ENCODE measurements around the gene LRP6. TPM values are rescaled to one million over a fixed set of nuclear protein-coding genes. Genes with fewer than 3 reads are reported as not detected.

Gene LRP6
- total RNA-seq, 1 donor from 2014 or later, result 40.9 TPM

DNA sequence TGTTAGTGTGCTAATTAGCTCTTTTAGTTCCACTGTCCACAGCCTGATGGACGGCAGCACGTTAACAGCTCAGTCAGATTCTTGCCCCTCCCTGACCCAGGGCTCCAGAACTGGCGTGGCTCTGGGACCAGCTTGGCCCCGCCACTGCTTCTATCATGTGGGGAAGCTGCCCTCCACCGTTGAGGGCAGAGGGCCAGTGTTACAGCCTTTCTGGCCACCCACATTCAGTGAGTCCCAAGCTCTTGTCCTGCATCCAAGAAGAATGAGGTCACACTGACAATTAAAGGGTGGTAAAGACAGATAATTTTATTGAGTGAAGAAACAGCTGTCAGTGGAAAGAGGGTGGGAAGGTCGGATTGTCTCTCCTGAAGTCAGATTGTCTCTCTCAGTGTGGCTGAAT lies 159.2 kb downstream of the LRP6 start:
- no peaks in the 10 kb centered on the region for H3K79me2 ChIP-seq (ENCODE audit: insufficient read depth, low read length)
- no peak overlapping the region for H3K4me3 Mint-ChIP-seq (ENCODE audit: unreplicated experiment)
- H3K27ac ChIP-seq (ENCODE audit: low read depth, low read length), result no peak overlapping the region
- H3K4me3 ChIP-seq (ENCODE audit: insufficient read depth, low read depth, low read length), result no peak overlapping the region
- H3K36me3 ChIP-seq (ENCODE audit: insufficient read depth, low read length), result no peaks in the 10 kb centered on the region
- H3K4me1 Mint-ChIP-seq (ENCODE audit: low read depth, unreplicated experiment), result no peaks in the 10 kb centered on the region
- TF ChIP-seq EZH2 (IDR thresholded peaks at IDR 0.05; ENCODE audit: insufficient read depth, low read length), result no peak
- TF ChIP-seq, protein P1, sequence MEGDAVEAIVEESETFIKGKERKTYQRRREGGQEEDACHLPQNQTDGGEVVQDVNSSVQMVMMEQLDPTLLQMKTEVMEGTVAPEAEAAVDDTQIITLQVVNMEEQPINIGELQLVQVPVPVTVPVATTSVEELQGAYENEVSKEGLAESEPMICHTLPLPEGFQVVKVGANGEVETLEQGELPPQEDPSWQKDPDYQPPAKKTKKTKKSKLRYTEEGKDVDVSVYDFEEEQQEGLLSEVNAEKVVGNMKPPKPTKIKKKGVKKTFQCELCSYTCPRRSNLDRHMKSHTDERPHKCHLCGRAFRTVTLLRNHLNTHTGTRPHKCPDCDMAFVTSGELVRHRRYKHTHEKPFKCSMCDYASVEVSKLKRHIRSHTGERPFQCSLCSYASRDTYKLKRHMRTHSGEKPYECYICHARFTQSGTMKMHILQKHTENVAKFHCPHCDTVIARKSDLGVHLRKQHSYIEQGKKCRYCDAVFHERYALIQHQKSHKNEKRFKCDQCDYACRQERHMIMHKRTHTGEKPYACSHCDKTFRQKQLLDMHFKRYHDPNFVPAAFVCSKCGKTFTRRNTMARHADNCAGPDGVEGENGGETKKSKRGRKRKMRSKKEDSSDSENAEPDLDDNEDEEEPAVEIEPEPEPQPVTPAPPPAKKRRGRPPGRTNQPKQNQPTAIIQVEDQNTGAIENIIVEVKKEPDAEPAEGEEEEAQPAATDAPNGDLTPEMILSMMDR (IDR thresholded peaks at IDR 0.05; ENCODE audit: insufficient read depth, low read depth, low read length), result no peak
- peaks cover 36% of the 10 kb centered on the region for H3K36me3 Mint-ChIP-seq (ENCODE audit: low read depth, unreplicated experiment)
- no peak overlapping the region for H3K4me2 ChIP-seq (ENCODE audit: low read length)
- no peak overlapping the region for H2AFZ ChIP-seq (ENCODE audit: low read depth, low read length)
- H4K20me1 ChIP-seq (ENCODE audit: insufficient read depth, low read length), result no peaks in the 10 kb centered on the region
- no peak for DNase-seq (ENCODE audit: low read depth)
- H3K9me3 Mint-ChIP-seq (ENCODE audit: unreplicated experiment), result peaks cover 11% of the 10 kb centered on the region
- H3K4me1 ChIP-seq (ENCODE audit: insufficient read depth, low read length), result no peaks in the 10 kb centered on the region
- no peak overlapping the region for H3K9ac ChIP-seq (ENCODE audit: low read length)
- no peak overlapping the region for H3K27ac Mint-ChIP-seq (ENCODE audit: unreplicated experiment)
- H3K9me3 ChIP-seq (ENCODE audit: insufficient read depth, low read depth, low read length), result peaks cover 4% of the 10 kb centered on the region
- no peaks in the 10 kb centered on the region for H3K27me3 Mint-ChIP-seq (ENCODE audit: low read depth, unreplicated experiment)
- FAIRE-seq, result no peak
- no peaks in the 10 kb centered on the region for H3K27me3 ChIP-seq (ENCODE audit: insufficient read depth, low read length)

DNA sequence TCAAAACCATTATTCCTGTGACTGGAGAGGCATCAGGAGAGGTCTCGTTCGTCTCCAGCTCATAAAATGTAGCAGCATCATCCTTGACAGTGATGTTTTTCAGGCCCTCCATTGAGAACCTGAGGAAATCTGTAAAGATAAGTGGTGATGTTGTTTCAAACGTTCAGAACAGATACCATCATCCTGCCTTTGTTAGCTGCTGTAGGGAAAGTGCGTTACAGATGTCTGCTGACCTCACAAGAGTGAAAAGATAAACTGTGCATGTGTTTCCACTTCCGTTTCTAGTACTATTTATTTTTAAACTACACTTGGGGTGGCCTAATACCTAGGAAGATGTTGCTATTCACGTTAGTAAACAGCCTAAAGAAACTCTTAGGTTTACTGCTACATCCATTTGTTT lies 167.7 kb downstream of the LRP6 start:
- H2AFZ ChIP-seq (ENCODE audit: low read depth, low read length), result no peak overlapping the region
- no peak overlapping the region for H3K27ac ChIP-seq (ENCODE audit: low read depth, low read length)
- no peak overlapping the region for H3K4me3 ChIP-seq (ENCODE audit: insufficient read depth, low read depth, low read length)
- no peak for TF ChIP-seq EZH2 (IDR thresholded peaks at IDR 0.05; ENCODE audit: insufficient read depth, low read length)
- TF ChIP-seq, protein P1 (IDR thresholded peaks at IDR 0.05; ENCODE audit: insufficient read depth, low read depth, low read length), result no peak
- H3K4me1 ChIP-seq (ENCODE audit: insufficient read depth, low read length), result peaks cover 10% of the 10 kb centered on the region
- no peaks in the 10 kb centered on the region for H3K36me3 ChIP-seq (ENCODE audit: insufficient read depth, low read length)
- Mint-ChIP-seq H3K9me3 (ENCODE audit: unreplicated experiment) (peaks cover 2% of the 10 kb centered on the region), H3K4me1 (ENCODE audit: low read depth, unreplicated experiment) (peaks cover 3% of the 10 kb centered on the region), H3K4me3 (ENCODE audit: unreplicated experiment) (no peak overlapping the region), H3K27me3 (ENCODE audit: low read depth, unreplicated experiment) (no peaks in the 10 kb centered on the region), H3K27ac (ENCODE audit: unreplicated experiment) (no peak overlapping the region), H3K36me3 (ENCODE audit: low read depth, unreplicated experiment) (peaks cover 26% of the 10 kb centered on the region)
- H3K27me3 ChIP-seq (ENCODE audit: insufficient read depth, low read length), result no peaks in the 10 kb centered on the region
- H3K79me2 ChIP-seq (ENCODE audit: insufficient read depth, low read length), result no peaks in the 10 kb centered on the region
- DNase-seq (ENCODE audit: low read depth) (no peak), FAIRE-seq (peak; percentile 20)
- no peak overlapping the region for H3K9ac ChIP-seq (ENCODE audit: low read length)
- no peaks in the 10 kb centered on the region for H4K20me1 ChIP-seq (ENCODE audit: insufficient read depth, low read length)
- no peaks in the 10 kb centered on the region for H3K9me3 ChIP-seq (ENCODE audit: insufficient read depth, low read depth, low read length)
- no peak overlapping the region for H3K4me2 ChIP-seq (ENCODE audit: low read length)

DNA sequence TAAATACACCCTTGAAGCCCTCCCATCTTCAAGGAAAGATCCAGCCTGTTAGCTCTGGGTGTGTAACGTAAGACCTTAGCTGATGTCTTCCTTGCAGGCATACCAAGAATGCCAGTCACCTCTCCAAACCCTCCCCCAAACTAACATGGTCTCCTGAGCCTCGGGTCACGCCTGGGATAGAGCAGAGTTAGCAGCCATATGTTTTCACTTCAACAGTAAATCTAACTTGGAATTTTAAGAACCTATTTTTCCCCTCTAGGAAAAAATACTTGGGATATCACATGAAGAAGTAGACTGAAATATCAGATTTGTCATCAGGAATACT lies 168.2 kb downstream of the LRP6 start:
- Mint-ChIP-seq H3K4me1 (ENCODE audit: low read depth, unreplicated experiment) (peaks cover 3% of the 10 kb centered on the region), H3K9me3 (ENCODE audit: unreplicated experiment) (peaks cover 2% of the 10 kb centered on the region), H3K27me3 (ENCODE audit: low read depth, unreplicated experiment) (no peaks in the 10 kb centered on the region), H3K4me3 (ENCODE audit: unreplicated experiment) (no peak overlapping the region), H3K27ac (ENCODE audit: unreplicated experiment) (no peak overlapping the region), H3K36me3 (ENCODE audit: low read depth, unreplicated experiment) (peaks cover 22% of the 10 kb centered on the region)
- FAIRE-seq (no peak), DNase-seq (ENCODE audit: low read depth) (no peak)
- Histone ChIP-seq H3K9me3 (ENCODE audit: insufficient read depth, low read depth, low read length) (no peaks in the 10 kb centered on the region), H3K27ac (ENCODE audit: low read depth, low read length) (no peak overlapping the region), H3K4me1 (ENCODE audit: insufficient read depth, low read length) (peaks cover 10% of the 10 kb centered on the region), H3K4me3 (ENCODE audit: insufficient read depth, low read depth, low read length) (no peak overlapping the region), H3K27me3 (ENCODE audit: insufficient read depth, low read length) (no peaks in the 10 kb centered on the region), H2AFZ (ENCODE audit: low read depth, low read length) (no peak overlapping the region), H3K4me2 (ENCODE audit: low read length) (no peak overlapping the region), H4K20me1 (ENCODE audit: insufficient read depth, low read length) (no peaks in the 10 kb centered on the region), H3K79me2 (ENCODE audit: insufficient read depth, low read length) (no peaks in the 10 kb centered on the region), H3K9ac (ENCODE audit: low read length) (no peak overlapping the region), H3K36me3 (ENCODE audit: insufficient read depth, low read length) (no peaks in the 10 kb centered on the region)
- TF ChIP-seq EZH2 (IDR thresholded peaks at IDR 0.05; ENCODE audit: insufficient read depth, low read length), result no peak
- TF ChIP-seq, protein P1 (IDR thresholded peaks at IDR 0.05; ENCODE audit: insufficient read depth, low read depth, low read length), result no peak

Measured in astrocyte (in vitro differentiated cells and primary cell).